Stomach (tissue), 9 donors: ENCODE results near the gene REC114. TPM values are rescaled to one million over a fixed set of nuclear protein-coding genes. Genes with fewer than 3 reads are reported as not detected.
"Not testable (repeated sequence)": the region's sequence is repeated elsewhere in the genome, so short reads cannot be mapped to it uniquely, and the experiment has no call there.

Experiments
- DNase-seq, 2 donors: peaks; one replicate each; pipeline versions ENCODE4 v3.0.0 to v3.0.0-alpha.2; 2013 to 2019
- H3K27ac ChIP-seq, 5 donors: fragments of 200-600 bp in 4 of 5; sonication (generic) in 4 of 5; one replicate each; pipeline ENCODE4 v1.5.1; 2013 to 2019; ENCODE audit warnings: mild to moderate bottlenecking in 1 of 5, moderate library complexity in 1 of 5
- H3K27me3 ChIP-seq, 3 donors: fragments of 200-600 bp; sonication (generic); one replicate each; pipeline ENCODE4 v1.5.1; 2017 to 2019; ENCODE audit warnings: mixed run types in 1 of 3
- H3K36me3 ChIP-seq, 4 donors: fragments of 200-600 bp; sonication (generic); 1 replicate in 3 of 4; 2 replicates in 1 of 4; pipeline ENCODE4 v1.5.1; 2016 to 2019
- H3K4me1 ChIP-seq, 4 donors: fragments of 200-600 bp; sonication (generic); one replicate each; pipeline ENCODE4 v1.5.1; 2016 to 2019
- H3K4me3 ChIP-seq, 4 donors: fragments of 200-600 bp; sonication (generic) in 3 of 4; one replicate each; pipeline ENCODE4 v1.5.1; 2016 to 2019; ENCODE audit warnings: mild to moderate bottlenecking in 1 of 4
- H3K9me3 ChIP-seq, 4 donors: fragments of 200-600 bp; sonication (generic); one replicate each; pipeline ENCODE4 v1.5.1; 2016 to 2019
- EP300 ChIP-seq: sonication (generic); formaldehyde crosslinking; IDR thresholded peaks from one replicate; pipeline ENCODE4 v1.6.1; 2017; ENCODE audit warnings: antibody characterized with exemption
- POLR2A ChIP-seq, 4 donors: fragments of 450-650 bp; IDR thresholded peaks; one replicate each; pipeline ENCODE4 v1.6.1; 2016; ENCODE audit warnings: antibody characterized with exemption in 4 of 4, control low read depth in 2 of 4, mild to moderate bottlenecking in 1 of 4, moderate library complexity in 1 of 4
- POLR2AphosphoS5 ChIP-seq, 3 donors: sonication (generic); formaldehyde crosslinking; IDR thresholded peaks; one replicate each; pipeline ENCODE4 v1.6.1; 2016; ENCODE audit warnings: antibody characterized with exemption in 3 of 3
- WGBS, 5 donors: extraction: QIAGEN DNeasy Blood & Tissue Kit in 3 of 5; methylation state at CpG; one replicate each; pipeline versions ENCODE4 v1.1.5 to v1.1.7; 2013 to 2018; 5-methylcytosine and 5-hydroxymethylcytosine counted together
- intact Hi-C: fragments of 100-400 bp; cut with DNase I; formaldehyde crosslinking; loops from one replicate; pipeline ENCODE4 v1.15.1; 2023; ENCODE audit warnings: low total_unique reads
- polyA plus RNA-seq, 3 donors: library from polyadenylated mRNA; stranded (reverse); fragments of 200-250 nt; gene quantifications; one replicate each; pipeline ENCODE4 v1.2.3, GENCODE V29; 2013
- total RNA-seq, 5 donors: library from RNA; depleted of rRNA; stranded (reverse); fragments of >200 nt; gene quantifications; one replicate each; pipeline versions ENCODE4 v1.1.0 to v1.2.3, GENCODE V29; 2014 to 2016
- TF ChIP-seq, protein P1 (sequence below), 7 experiments: fragments of 450-650 bp in 4 of 7; fragments of 200-600 bp in 3 of 7; sonication (generic) in 3 of 7; IDR thresholded peaks; one replicate each; pipeline ENCODE4 v1.5.1; 2016 to 2019; ENCODE audit warnings: antibody characterized with exemption in 7 of 7, control low read depth in 2 of 7, mild to moderate bottlenecking in 1 of 7
- donor health status: healthy with polysubstance abuse.
- donor health status: Bipolar disorder and iron deficiency.
- donor health status: healthy.

REC114 gene
- total and polyA plus RNA-seq, 8 donors: not detected

DNA sequence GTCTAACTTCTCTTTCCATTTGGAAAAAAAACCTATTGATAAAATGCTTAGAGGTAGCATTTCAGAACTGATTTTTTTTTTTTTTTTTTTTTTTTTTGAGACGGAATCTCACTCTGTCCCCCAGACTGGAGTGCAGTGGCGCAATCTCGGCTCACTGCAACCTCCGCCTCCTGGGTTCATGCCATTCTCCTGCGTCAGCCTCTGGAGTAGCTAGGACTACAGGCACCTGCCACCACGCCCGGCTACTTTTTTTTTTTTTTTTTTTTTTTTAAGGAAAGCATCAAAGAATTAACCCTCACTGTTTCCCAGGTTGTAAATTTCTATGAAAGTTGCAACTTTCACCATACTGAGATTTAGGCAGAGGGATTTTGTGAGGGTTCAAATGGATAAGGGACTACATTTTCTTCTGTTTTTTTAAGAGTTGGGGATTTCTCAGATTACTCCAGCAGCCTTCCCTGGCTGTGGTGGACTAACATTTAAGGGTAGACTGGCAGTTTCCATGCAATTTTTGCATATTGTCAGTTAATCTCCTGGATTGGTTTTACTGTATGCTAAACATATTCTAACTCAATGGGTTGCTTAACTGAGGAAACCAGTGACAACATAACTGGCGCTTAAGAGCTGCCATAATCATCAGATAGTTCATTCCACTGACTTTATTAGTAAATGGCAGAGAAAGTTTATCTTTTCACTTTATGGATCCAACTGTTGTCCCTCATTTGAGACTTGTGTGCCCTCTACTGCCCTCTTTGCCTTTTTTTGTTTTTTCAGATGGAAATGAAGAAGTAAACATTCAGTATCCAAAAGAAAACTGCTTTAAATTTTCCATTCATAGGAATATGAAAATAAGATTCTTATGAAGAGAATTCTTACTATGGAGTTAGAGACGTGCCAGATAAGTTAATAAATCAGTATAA lies 96.5 kb downstream of the REC114 start:
- Histone ChIP-seq H3K4me1 (peaks cover 0 to 4% (median 0%) of the 10 kb centered on the region in 4 donors), H3K36me3 (no peaks in the 10 kb centered on the region), H3K4me3 (no peak overlapping the region), H3K27ac (no peak overlapping the region), H3K9me3 (no peaks in the 10 kb centered on the region), H3K27me3 (no peaks in the 10 kb centered on the region)
- intact Hi-C loops: no loop called here
- DNase-seq: peak in 1 of 2 donors; percentile 33
- 42 to 65% (median 58%) methylated on average over 8 to 9 of the region's 9 CpGs for WGBS, 5 donors
- TF ChIP-seq POLR2A (IDR thresholded peaks at IDR 0.05): no peak
- TF ChIP-seq POLR2AphosphoS5 (IDR thresholded peaks at IDR 0.05): no peak
- TF ChIP-seq EP300: no peak
- TF ChIP-seq, protein P1, sequence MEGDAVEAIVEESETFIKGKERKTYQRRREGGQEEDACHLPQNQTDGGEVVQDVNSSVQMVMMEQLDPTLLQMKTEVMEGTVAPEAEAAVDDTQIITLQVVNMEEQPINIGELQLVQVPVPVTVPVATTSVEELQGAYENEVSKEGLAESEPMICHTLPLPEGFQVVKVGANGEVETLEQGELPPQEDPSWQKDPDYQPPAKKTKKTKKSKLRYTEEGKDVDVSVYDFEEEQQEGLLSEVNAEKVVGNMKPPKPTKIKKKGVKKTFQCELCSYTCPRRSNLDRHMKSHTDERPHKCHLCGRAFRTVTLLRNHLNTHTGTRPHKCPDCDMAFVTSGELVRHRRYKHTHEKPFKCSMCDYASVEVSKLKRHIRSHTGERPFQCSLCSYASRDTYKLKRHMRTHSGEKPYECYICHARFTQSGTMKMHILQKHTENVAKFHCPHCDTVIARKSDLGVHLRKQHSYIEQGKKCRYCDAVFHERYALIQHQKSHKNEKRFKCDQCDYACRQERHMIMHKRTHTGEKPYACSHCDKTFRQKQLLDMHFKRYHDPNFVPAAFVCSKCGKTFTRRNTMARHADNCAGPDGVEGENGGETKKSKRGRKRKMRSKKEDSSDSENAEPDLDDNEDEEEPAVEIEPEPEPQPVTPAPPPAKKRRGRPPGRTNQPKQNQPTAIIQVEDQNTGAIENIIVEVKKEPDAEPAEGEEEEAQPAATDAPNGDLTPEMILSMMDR (IDR thresholded peaks at IDR 0.05): no peak

GRCh38 chr15:73540161-73540560 lies 97.2 kb downstream of the REC114 start:
- TF ChIP-seq POLR2A (IDR thresholded peaks at IDR 0.05) (no peak), POLR2AphosphoS5 (IDR thresholded peaks at IDR 0.05) (no peak), EP300 (no peak)
- TF ChIP-seq, protein P1 (IDR thresholded peaks at IDR 0.05): no peak
- H3K27ac ChIP-seq: no peak overlapping the region
- 60 to 85% (median 75%) methylated on average over 3 of the region's 3 CpGs for WGBS, 5 donors
- no peak overlapping the region for H3K4me3 ChIP-seq
- H3K36me3 ChIP-seq: no peaks in the 10 kb centered on the region
- H3K4me1 ChIP-seq: peaks cover 0 to 4% (median 0%) of the 10 kb centered on the region in 4 donors
- H3K27me3 ChIP-seq: no peaks in the 10 kb centered on the region
- no peak for DNase-seq
- intact Hi-C loops: no loop called here
- H3K9me3 ChIP-seq: no peaks in the 10 kb centered on the region

DNA sequence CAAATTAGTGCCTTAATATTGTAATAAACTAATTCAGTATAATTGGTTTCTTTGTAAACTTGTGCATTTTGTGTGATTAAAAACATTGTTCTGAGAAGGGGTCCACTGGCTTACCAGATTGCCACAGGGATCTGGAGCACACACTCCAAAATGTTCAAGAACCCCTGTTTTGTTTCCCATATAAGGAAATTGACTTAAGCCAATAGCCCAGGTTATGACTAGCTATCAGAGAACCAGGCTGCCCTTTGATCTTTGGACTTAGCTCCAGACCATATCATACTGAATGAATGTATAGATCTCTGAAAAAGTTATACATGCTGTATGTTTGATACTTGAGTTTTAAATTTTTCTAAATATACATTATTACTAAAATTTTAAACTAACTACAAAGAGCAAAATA lies 98.5 kb downstream of the REC114 start:
- peaks cover 0 to 4% (median 0%) of the 10 kb centered on the region in 4 donors for H3K4me1 ChIP-seq
- no peak for DNase-seq
- no peaks in the 10 kb centered on the region for H3K27me3 ChIP-seq
- TF ChIP-seq POLR2A (IDR thresholded peaks at IDR 0.05): no peak
- no peak for TF ChIP-seq EP300
- TF ChIP-seq, protein P1 (IDR thresholded peaks at IDR 0.05): no peak
- no peak for TF ChIP-seq POLR2AphosphoS5 (IDR thresholded peaks at IDR 0.05)
- H3K27ac ChIP-seq: no peak overlapping the region
- H3K4me3 ChIP-seq: no peak overlapping the region
- no peaks in the 10 kb centered on the region for H3K36me3 ChIP-seq
- H3K9me3 ChIP-seq: no peaks in the 10 kb centered on the region
- intact Hi-C loops: no loop called here

GRCh38 chr15:73548925-73549324 lies 106.0 kb downstream of the REC114 start:
- H3K4me1 ChIP-seq, H3K9me3 ChIP-seq, H3K27me3 ChIP-seq, H3K36me3 ChIP-seq, H3K27ac ChIP-seq, DNase-seq, intact Hi-C loops, H3K4me3 ChIP-seq: not testable (repeated sequence)
- WGBS, 5 donors: 86 to 94% (median 92%) methylated on average over 3 of the region's 3 CpGs

- H3K9me3 ChIP-seq: no peaks in the 10 kb centered on the region
- no peaks in the 10 kb centered on the region for H3K4me1 ChIP-seq
- TF ChIP-seq POLR2A (IDR thresholded peaks at IDR 0.05): no peak
- no peak for TF ChIP-seq POLR2AphosphoS5 (IDR thresholded peaks at IDR 0.05)
- TF ChIP-seq EP300: no peak
- TF ChIP-seq, protein P1 (IDR thresholded peaks at IDR 0.05): no peak
- peaks cover 0 to 9% (median 8%) of the 10 kb centered on the region in 4 donors for H3K36me3 ChIP-seq
- H3K4me3 ChIP-seq: no peak overlapping the region
- no peak for DNase-seq
- no peak overlapping the region for H3K27ac ChIP-seq
- intact Hi-C loops: no loop called here
- no peaks in the 10 kb centered on the region for H3K27me3 ChIP-seq
These were observed 107.2 kb downstream of the REC114 start for GRCh38 chr15:73550190-73550589.
